AG04449 (cell line): ENCODE data around the gene ADAMTSL3.
A peak's percentile ranks its signal among the peaks of the same experiment; 100 is the strongest.

Source experiments
- CTCF ChIA-PET: fragments of 350-600 bp; formaldehyde crosslinking; extraction: SDS; loops from one replicate; lab custom pipeline; 2021; ENCODE audit warnings: antibody characterized with exemption; lab: Yijun Ruan, JAX
- POLR2A ChIA-PET: fragments of 400-600, 350-600 bp; formaldehyde crosslinking; extraction: SDS; loops from one replicate; lab custom pipeline; 2020; ENCODE audit warnings: antibody characterized with exemption, inconsistent platforms; lab: Yijun Ruan, JAX
- DNase-seq: peaks from one replicate; pipeline ENCODE4 v3.0.0-alpha.2; 2010; ENCODE audit warnings: low read depth, low spot score
- H3K4me3 ChIP-seq: 2 replicates; pipeline ENCODE4 v1.5.1; 2011; ENCODE audit warnings: low read depth, mild to moderate bottlenecking, control low read depth, low read length
- CTCF ChIP-seq: IDR thresholded peaks from one replicate; pipeline ENCODE4 v1.5.1; 2011; ENCODE audit warnings: mild to moderate bottlenecking, moderate library complexity, low read length, control low read depth, inconsistent platforms; ENCODE audit not compliant: insufficient read depth; ENCODE audit errors: missing control alignments

ADAMTSL3 gene

GRCh38 chr15:84016371-84016770 is 362.4 kb downstream of the ADAMTSL3 start:
- ChIA-PET CTCF (interaction anchor here (1.4 kb wide), 1 partner anchor 19 kb away, joined by 3 read pairs; no protein-coding TSS in a partner anchor), POLR2A (no interaction called here)
- no peak for DNase-seq
- TF ChIP-seq CTCF: no peak
- no peak overlapping the region for H3K4me3 ChIP-seq

GRCh38 chr15:84022516-84022915 is 368.6 kb downstream of the ADAMTSL3 start:
- CTCF ChIA-PET: no interaction called here
- H3K4me3 ChIP-seq: no peak overlapping the region
- TF ChIP-seq CTCF: no peak
- POLR2A ChIA-PET: no interaction called here
- no peak for DNase-seq

GRCh38 chr15:84023636-84024035 is 369.7 kb downstream of the ADAMTSL3 start:
- DNase-seq: no peak
- ChIA-PET CTCF (no interaction called here), POLR2A (no interaction called here)
- H3K4me3 ChIP-seq: no peak overlapping the region
- TF ChIP-seq CTCF: peak; percentile 14

GRCh38 chr15:84033793-84034553 is 380.1 kb downstream of the ADAMTSL3 start:
- H3K4me3 ChIP-seq: no peak overlapping the region
- no peak for TF ChIP-seq CTCF
- CTCF ChIA-PET: interaction anchor here (1.0 kb wide), 1 partner anchor 19 kb away, joined by 3 read pairs; no protein-coding TSS in a partner anchor
- POLR2A ChIA-PET: no interaction called here
- DNase-seq: no peak

- no peak for TF ChIP-seq CTCF
- ChIA-PET POLR2A (no interaction called here), CTCF (interaction anchor here (0.8 to 1.0 kb wide), 2 partner anchors 18 to 19 kb away, joined by 3 read pairs; no protein-coding TSS in a partner anchor)
- no peak overlapping the region for H3K4me3 ChIP-seq
- DNase-seq: no peak
Observed at GRCh38 chr15:84034578-84035398, 380.9 kb downstream of the ADAMTSL3 start.

- CTCF ChIA-PET: interaction anchor here (0.8 kb wide), 1 partner anchor 19 kb away, joined by 3 read pairs; no protein-coding TSS in a partner anchor
- TF ChIP-seq CTCF: peak; percentile 36
- H3K4me3 ChIP-seq: no peak overlapping the region
- DNase-seq: peak; percentile 1
- POLR2A ChIA-PET: no interaction called here
Observed at GRCh38 chr15:84035399-84035766, 381.5 kb downstream of the ADAMTSL3 start.
